HG02885 (cell line): ENCODE results near the gene DNAJA4.
"Not testable (repeated sequence)": the region's sequence is repeated elsewhere in the genome, so short reads cannot be mapped to it uniquely, and the experiment has no call there.

Source experiments
- ATAC-seq: cut with Tn5 transposase; IDR thresholded peaks from one replicate; pipeline ENCODE4 v1.9.1; 2021; ENCODE audit warnings: mild to moderate bottlenecking; ENCODE audit not compliant: unreplicated experiment, poor library complexity

DNAJA4 gene

GRCh38 chr15:78243491-78243941 is 20.8 kb upstream of the DNAJA4 start:
- no peak for ATAC-seq

- ATAC-seq = no peak
Observed at GRCh38 chr15:78244101-78244500, 20.3 kb upstream of the DNAJA4 start.

- ATAC-seq = no peak
Observed at GRCh38 chr15:78244893-78245292, 19.5 kb upstream of the DNAJA4 start.

GRCh38 chr15:78245392-78245791 is 19.0 kb upstream of the DNAJA4 start:
- not testable (repeated sequence) for ATAC-seq

GRCh38 chr15:78245976-78246620 is 18.3 kb upstream of the DNAJA4 start:
- ATAC-seq = not testable (repeated sequence)

- ATAC-seq = no peak
Observed at GRCh38 chr15:78247911-78248310, 16.5 kb upstream of the DNAJA4 start.

- ATAC-seq = no peak
Observed at GRCh38 chr15:78249131-78249530, 15.2 kb upstream of the DNAJA4 start.

GRCh38 chr15:78251136-78251535 is 13.2 kb upstream of the DNAJA4 start:
- no peak for ATAC-seq

GRCh38 chr15:78255421-78256043 is 8.8 kb upstream of the DNAJA4 start:
- ATAC-seq = no peak

GRCh38 chr15:78256044-78256437 is 8.3 kb upstream of the DNAJA4 start:
- no peak for ATAC-seq

- no peak for ATAC-seq
Observed at GRCh38 chr15:78257681-78258080, 6.7 kb upstream of the DNAJA4 start.

GRCh38 chr15:78259232-78259631 is 5.1 kb upstream of the DNAJA4 start:
- ATAC-seq = no peak

GRCh38 chr15:78260489-78260888 is 3.9 kb upstream of the DNAJA4 start:
- no peak for ATAC-seq

GRCh38 chr15:78261062-78261461 is 3.3 kb upstream of the DNAJA4 start:
- ATAC-seq = no peak

- no peak for ATAC-seq
Observed at GRCh38 chr15:78263351-78263781, 996 bp upstream of the DNAJA4 start.

GRCh38 chr15:78263907-78264303 is 457 bp upstream of the DNAJA4 start:
- ATAC-seq = no peak

- no peak for ATAC-seq
Observed at GRCh38 chr15:78265137-78265460, 737 bp downstream of the DNAJA4 start.

GRCh38 chr15:78265752-78266224 is 1.4 kb downstream of the DNAJA4 start:
- ATAC-seq = no peak

GRCh38 chr15:78266229-78266628 is 1.9 kb downstream of the DNAJA4 start:
- no peak for ATAC-seq

GRCh38 chr15:78266806-78267205 is 2.4 kb downstream of the DNAJA4 start:
- no peak for ATAC-seq

GRCh38 chr15:78272316-78272715 is 8.0 kb downstream of the DNAJA4 start:
- ATAC-seq = no peak

GRCh38 chr15:78272776-78273175 is 8.4 kb downstream of the DNAJA4 start:
- no peak for ATAC-seq
